ENCODE measurements around the gene TMOD3. TPM values are rescaled to one million over a fixed set of nuclear protein-coding genes. Genes with fewer than 3 reads are reported as not detected.

TMOD3 gene
- total and polyA plus RNA-seq, 12 donors, result 3.9 to 42.5 (median 22.4) TPM

GRCh38 chr15:51812598-51812997 lies 16.9 kb upstream of the TMOD3 start:
- no peaks in the 10 kb centered on the region for H3K9me3 ChIP-seq (replicated peaks in 1 of 3)
- peaks cover 0 to 3% of the 10 kb centered on the region in 2 donors for H3K4me1 ChIP-seq (replicated peaks in 1 of 2)
- no peaks in the 10 kb centered on the region for H3K36me3 ChIP-seq (replicated peaks in 1 of 2)
- no peak overlapping the region for H3K4me3 ChIP-seq
- H3K27me3 ChIP-seq, result no peaks in the 10 kb centered on the region
- DNase-seq, result no peak
- WGBS, 4 donors, result 85 to 87% (median 86%) methylated on average over 2 of the region's 2 CpGs
- TF ChIP-seq POLR2A (IDR thresholded peaks at IDR 0.05), result no peak
- no peak for TF ChIP-seq CTCF (IDR thresholded peaks at IDR 0.05)
- no peak overlapping the region for H3K27ac ChIP-seq
- intact Hi-C loops (cut with DNase I), result no loop called here

GRCh38 chr15:51814606-51815005 lies 14.8 kb upstream of the TMOD3 start:
- intact Hi-C loops (cut with DNase I), result no loop called here
- 85 to 91% (median 86%) methylated on average over 3 of the region's 3 CpGs for WGBS, 4 donors
- Histone ChIP-seq H3K4me1 (replicated peaks in 1 of 2) (peaks cover 0 to 3% of the 10 kb centered on the region in 2 donors), H3K27ac (no peak overlapping the region), H3K4me3 (no peak overlapping the region), H3K27me3 (no peaks in the 10 kb centered on the region), H3K9me3 (replicated peaks in 1 of 3) (no peaks in the 10 kb centered on the region), H3K36me3 (replicated peaks in 1 of 2) (no peaks in the 10 kb centered on the region)
- no peak for DNase-seq
- TF ChIP-seq CTCF (IDR thresholded peaks at IDR 0.05), result no peak
- TF ChIP-seq POLR2A (IDR thresholded peaks at IDR 0.05), result no peak

- no peaks in the 10 kb centered on the region for H3K27me3 ChIP-seq
- TF ChIP-seq POLR2A (IDR thresholded peaks at IDR 0.05) (no peak), CTCF (IDR thresholded peaks at IDR 0.05) (no peak)
- no peak overlapping the region for H3K27ac ChIP-seq
- intact Hi-C loops (cut with DNase I), result no loop called here
- DNase-seq, result no peak
- peaks cover 0 to 4% (median 0%) of the 10 kb centered on the region in 3 donors for H3K9me3 ChIP-seq (replicated peaks in 1 of 3)
- no peak overlapping the region for H3K4me3 ChIP-seq
- peaks cover 0 to 3% of the 10 kb centered on the region in 2 donors for H3K4me1 ChIP-seq (replicated peaks in 1 of 2)
- H3K36me3 ChIP-seq (replicated peaks in 1 of 2), result no peaks in the 10 kb centered on the region
Observed at GRCh38 chr15:51816611-51817010, 12.8 kb upstream of the TMOD3 start.

GRCh38 chr15:51818150-51818549 lies 11.3 kb upstream of the TMOD3 start:
- no peaks in the 10 kb centered on the region for H3K36me3 ChIP-seq (replicated peaks in 1 of 2)
- peaks cover 0 to 3% of the 10 kb centered on the region in 2 donors for H3K4me1 ChIP-seq (replicated peaks in 1 of 2)
- H3K4me3 ChIP-seq, result no peak overlapping the region
- peaks cover 0 to 7% (median 0%) of the 10 kb centered on the region in 3 donors for H3K9me3 ChIP-seq (replicated peaks in 1 of 3)
- intact Hi-C loops (cut with DNase I), result no loop called here
- H3K27me3 ChIP-seq, result no peaks in the 10 kb centered on the region
- TF ChIP-seq POLR2A (IDR thresholded peaks at IDR 0.05), result no peak
- no peak for TF ChIP-seq CTCF (IDR thresholded peaks at IDR 0.05)
- H3K27ac ChIP-seq, result no peak overlapping the region
- WGBS, 4 donors, result 77 to 87% (median 83%) methylated on average over 3 of the region's 3 CpGs
- DNase-seq, result no peak
